ENCODE results near the gene MAP3K12.

GRCh38 chr12:53453953-53454640 lies 45.2 kb downstream of the MAP3K12 start:
- TF ChIP-seq CTCF (IDR thresholded peaks at IDR 0.05) (no peak), POLR2A (IDR thresholded peaks at IDR 0.05) (no peak)
